ENCODE measurements around the gene CHD3.
A peak's percentile ranks its signal among the peaks of the same experiment; 100 is the strongest.
"Not testable (repeated sequence)": the region's sequence is repeated elsewhere in the genome, so short reads cannot be mapped to it uniquely, and the experiment has no call there.

CHD3 gene

GRCh38 chr17:7849751-7850504 lies 38.7 kb upstream of the CHD3 start:
- DNase-seq, result no peak

GRCh38 chr17:7850701-7851437 lies 37.7 kb upstream of the CHD3 start:
- DNase-seq, result no peak

- DNase-seq, result peak in 56 of 58 donors; percentile 12 to 92 (median 81)
These were observed 36.9 kb upstream of the CHD3 start for GRCh38 chr17:7851438-7852261.

- DNase-seq, result no peak
These were observed 36.3 kb upstream of the CHD3 start for GRCh38 chr17:7852262-7852670.

GRCh38 chr17:7852919-7853690 lies 35.5 kb upstream of the CHD3 start:
- DNase-seq, result no peak

GRCh38 chr17:7853691-7854038 lies 34.9 kb upstream of the CHD3 start:
- DNase-seq, result no peak

- DNase-seq, result no peak
These were observed 34.4 kb upstream of the CHD3 start for GRCh38 chr17:7854078-7854777.

- DNase-seq, result no peak
These were observed 33.5 kb upstream of the CHD3 start, which contains the start of gene TMEM88 for GRCh38 chr17:7854851-7855659. Gene TMEM88, plus strand, starts transcription at chr17:7855066. Its CDS starts 9 bp downstream, at chr17:7855075.

GRCh38 chr17:7855660-7856010 lies 33.0 kb upstream of the CHD3 start:
- DNase-seq, result no peak

GRCh38 chr17:7856011-7856810 lies 32.4 kb upstream of the CHD3 start:
- DNase-seq, result no peak

GRCh38 chr17:7856811-7857712 lies 31.5 kb upstream of the CHD3 start, which contains the start of gene NAA38:
Gene NAA38, minus strand, starts transcription at chr17:7857559. Its CDS starts 96 bp downstream, at chr17:7857463.
- DNase-seq, result peak; percentile 75 to 100 (median 97)

- DNase-seq, result peak in 57 of 58 donors; percentile 68 to 97 (median 90)
These were observed 30.7 kb upstream of the CHD3 start, which contains the start of gene CYB5D1 for GRCh38 chr17:7857713-7858521. Gene CYB5D1, plus strand, starts transcription at chr17:7858003. Its CDS starts 132 bp downstream, at chr17:7858135.

- DNase-seq, result peak in 7 of 58 donors; percentile 34 to 65 (median 51)
These were observed 30.1 kb upstream of the CHD3 start for GRCh38 chr17:7858522-7858810.

GRCh38 chr17:7859028-7859427 lies 29.6 kb upstream of the CHD3 start:
- no peak for DNase-seq

- DNase-seq, result peak in 8 of 58 donors; percentile 15 to 62 (median 39)
These were observed 25.7 kb upstream of the CHD3 start for GRCh38 chr17:7862692-7863437.

GRCh38 chr17:7864384-7864783 lies 24.2 kb upstream of the CHD3 start:
- DNase-seq, result not testable (repeated sequence)

Data from anterior cingulate cortex (tissue), 58 donors.